Activated T-cell treated with anti-CD3 and anti-CD28 coated beads, Interleukin-2, amount 50 U/mL, for 24 hours (primary cell): ENCODE measurements around the gene CLIP4.

Experiments used
- DNase-seq: peaks from one replicate; pipeline ENCODE4 v3.0.0-alpha.2; 2020
- H3K27ac Mint-ChIP-seq: 2 replicates; pipeline ENCODE4 v1.8.0; 2020; ENCODE audit warnings: mild to moderate bottlenecking, mixed read lengths
- H3K27me3 Mint-ChIP-seq: 2 replicates; pipeline ENCODE4 v1.8.0; 2020; ENCODE audit warnings: mixed read lengths
- H3K36me3 Mint-ChIP-seq: 2 replicates; pipeline ENCODE4 v1.8.0; 2020; ENCODE audit warnings: low read depth, mixed read lengths
- H3K4me1 Mint-ChIP-seq: 2 replicates; pipeline ENCODE4 v1.8.0; 2020; ENCODE audit warnings: low read depth, mixed read lengths
- H3K4me3 Mint-ChIP-seq: 2 replicates; pipeline ENCODE4 v1.8.0; 2020; ENCODE audit warnings: mild to moderate bottlenecking, moderate library complexity, mixed read lengths
- H3K9me3 Mint-ChIP-seq: 2 replicates; pipeline ENCODE4 v1.8.0; 2020; ENCODE audit warnings: mixed read lengths

CLIP4 gene

DNA sequence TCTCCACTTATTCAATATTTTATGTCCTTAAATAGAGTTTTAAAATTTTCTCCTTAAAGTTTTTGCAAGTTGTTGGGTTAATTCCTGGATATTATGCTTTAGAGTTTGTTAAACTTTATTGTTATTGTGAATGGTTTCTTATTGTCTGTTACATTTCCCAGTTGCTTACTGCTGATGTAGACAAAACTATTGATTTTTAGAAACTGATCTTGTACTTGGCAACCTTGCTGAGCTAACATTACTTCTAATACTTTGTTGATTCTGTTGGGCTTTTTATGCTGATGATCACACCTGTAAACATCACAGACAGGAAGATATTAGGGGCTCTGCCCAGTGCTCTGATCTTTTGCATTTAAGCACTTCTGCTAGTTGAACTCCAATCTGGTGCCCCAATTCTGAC, 2.8 kb upstream of the CLIP4 start:
- Mint-ChIP-seq H3K4me1 (peaks cover 34% of the 10 kb centered on the region), H3K4me3 (no peak overlapping the region), H3K27ac (no peak overlapping the region), H3K9me3 (no peaks in the 10 kb centered on the region), H3K36me3 (peaks cover 8% of the 10 kb centered on the region), H3K27me3 (no peaks in the 10 kb centered on the region)
- DNase-seq, result no peak

DNA sequence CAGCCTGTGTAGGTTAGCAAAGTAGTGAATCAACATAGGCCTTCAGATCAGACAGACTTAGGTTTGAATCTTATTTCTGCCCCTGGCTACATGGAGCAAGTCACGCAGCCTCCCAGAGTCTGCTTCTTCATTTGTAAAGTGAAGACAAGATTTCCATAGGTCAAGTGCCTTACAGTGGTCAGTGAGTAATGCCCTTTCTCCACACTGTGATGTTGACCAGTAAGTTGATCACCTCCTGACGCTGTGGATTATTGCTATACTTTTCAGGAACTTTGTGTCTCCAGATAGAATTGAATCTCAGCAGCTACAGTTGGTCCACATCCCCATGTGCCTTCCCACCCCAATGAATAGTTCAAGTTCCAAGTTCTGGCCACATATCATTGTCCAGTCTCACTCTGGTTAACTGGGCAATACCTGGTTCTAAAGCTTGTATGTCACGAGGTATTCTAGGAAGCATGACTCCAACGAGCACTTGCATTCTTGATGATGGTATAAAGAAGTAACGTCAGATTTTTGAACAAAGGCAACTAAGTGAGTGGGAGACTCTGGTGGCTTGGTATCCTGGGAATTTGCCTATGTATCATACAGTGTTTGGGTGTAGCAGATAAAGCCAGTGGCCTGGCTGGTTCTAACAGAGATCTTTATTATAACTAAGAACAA, 2.1 kb upstream of the CLIP4 start:
- Mint-ChIP-seq H3K9me3 (no peaks in the 10 kb centered on the region), H3K4me3 (no peak overlapping the region), H3K27me3 (no peaks in the 10 kb centered on the region), H3K4me1 (peaks cover 42% of the 10 kb centered on the region), H3K27ac (no peak overlapping the region), H3K36me3 (peaks cover 11% of the 10 kb centered on the region)
- no peak for DNase-seq

DNA sequence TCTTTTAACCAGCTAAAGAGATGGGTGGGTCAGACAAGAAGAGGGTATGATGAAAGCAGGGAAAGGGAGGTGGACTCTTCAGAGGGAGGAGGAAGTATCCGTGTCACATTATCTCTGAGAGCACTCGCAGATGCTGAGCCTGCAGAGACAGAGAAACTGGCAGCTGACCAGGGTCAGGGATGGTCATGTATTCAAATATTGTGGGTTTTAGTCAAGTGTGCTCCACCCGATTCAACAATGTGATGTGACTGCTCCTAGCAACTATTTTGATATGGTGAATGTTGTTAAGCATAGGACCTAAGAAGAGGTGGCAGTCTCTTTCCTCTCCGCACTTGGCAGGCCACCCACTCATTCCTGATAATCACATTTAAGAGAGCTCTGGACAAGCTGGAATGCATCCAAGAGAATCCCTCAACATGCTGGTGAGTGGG, 1.3 kb upstream of the CLIP4 start:
- H3K9me3 Mint-ChIP-seq, result no peaks in the 10 kb centered on the region
- no peaks in the 10 kb centered on the region for H3K27me3 Mint-ChIP-seq
- peak overlapping the region; percentile 81 for H3K4me3 Mint-ChIP-seq
- H3K36me3 Mint-ChIP-seq, result peaks cover 14% of the 10 kb centered on the region
- H3K4me1 Mint-ChIP-seq, result peaks cover 46% of the 10 kb centered on the region
- H3K27ac Mint-ChIP-seq, result peak overlapping the region; percentile 19
- DNase-seq, result no peak

DNA sequence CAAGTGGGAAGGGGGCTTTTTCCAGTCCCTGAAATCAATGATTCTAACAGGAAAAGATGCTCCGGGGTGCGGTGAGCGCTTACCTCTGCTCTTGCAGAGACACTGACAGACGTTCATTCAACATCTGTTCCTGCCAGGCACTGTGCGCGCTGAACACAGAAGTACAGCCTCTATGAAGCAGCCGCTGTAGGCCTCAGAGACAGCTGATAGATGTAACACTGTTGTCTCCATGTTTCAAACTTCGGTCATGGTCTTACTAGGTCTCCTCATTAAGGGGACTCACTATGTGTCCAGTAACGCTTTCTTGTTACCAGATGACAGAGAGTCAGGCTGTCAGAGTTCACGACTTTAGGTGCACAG, 649 bp upstream of the CLIP4 start:
- Mint-ChIP-seq H3K4me1 (peaks cover 51% of the 10 kb centered on the region), H3K27me3 (no peaks in the 10 kb centered on the region), H3K4me3 (peak overlapping the region; percentile 81), H3K27ac (peak overlapping the region; percentile 94), H3K9me3 (no peaks in the 10 kb centered on the region), H3K36me3 (peaks cover 18% of the 10 kb centered on the region)
- peak; percentile 41 for DNase-seq

DNA sequence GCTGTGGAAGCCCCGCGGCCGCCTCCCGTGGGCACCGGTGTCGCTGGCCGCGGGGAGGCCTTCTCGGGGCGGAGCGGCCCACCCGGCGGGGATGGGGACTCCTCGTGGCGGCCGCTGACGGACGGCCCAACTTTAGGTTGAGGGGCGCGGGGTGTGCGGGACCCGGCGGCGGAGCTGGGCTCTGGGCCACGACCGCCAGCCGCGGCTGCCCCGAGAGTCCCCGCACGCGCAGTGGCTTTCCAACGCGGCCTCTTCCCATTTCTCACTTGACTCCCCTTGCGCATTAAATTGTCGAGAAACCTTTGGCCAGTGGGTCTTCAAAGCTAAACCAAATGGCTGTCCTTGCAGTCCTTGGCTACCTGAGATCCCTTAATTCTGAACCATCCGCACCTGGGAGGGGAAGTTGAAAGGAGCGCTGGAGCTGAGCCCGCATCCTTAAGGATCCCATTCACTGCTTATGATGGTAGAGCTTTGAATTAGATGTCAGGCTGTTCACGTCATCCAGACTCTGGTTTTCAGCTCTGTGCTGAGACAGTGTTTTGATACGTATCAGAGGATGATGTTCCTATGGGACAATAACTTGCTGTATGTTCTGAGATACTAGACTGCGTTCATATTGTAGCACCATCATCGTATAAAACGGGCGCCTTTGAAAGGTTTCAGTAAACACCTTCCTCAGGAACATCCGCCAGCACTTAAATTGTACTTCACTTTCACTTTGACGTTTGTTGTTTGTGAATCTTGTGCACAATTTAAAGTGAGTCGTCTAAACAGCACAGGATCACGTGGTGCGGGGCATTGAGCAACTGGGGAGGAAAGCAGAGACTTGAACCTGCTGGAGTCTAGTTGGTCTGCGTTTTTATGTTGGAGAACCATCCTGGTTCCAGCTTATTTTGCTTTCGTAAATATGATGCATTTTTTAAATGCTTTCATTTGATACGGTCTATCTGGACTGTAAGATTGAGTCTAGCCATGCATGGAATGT, 874 bp downstream of the CLIP4 start:
- Mint-ChIP-seq H3K36me3 (peaks cover 23% of the 10 kb centered on the region), H3K9me3 (no peaks in the 10 kb centered on the region), H3K4me3 (peak overlapping the region; percentile 87), H3K27ac (peak overlapping the region; percentile 92), H3K27me3 (no peaks in the 10 kb centered on the region), H3K4me1 (peaks cover 62% of the 10 kb centered on the region)
- DNase-seq, result peak; percentile 69

DNA sequence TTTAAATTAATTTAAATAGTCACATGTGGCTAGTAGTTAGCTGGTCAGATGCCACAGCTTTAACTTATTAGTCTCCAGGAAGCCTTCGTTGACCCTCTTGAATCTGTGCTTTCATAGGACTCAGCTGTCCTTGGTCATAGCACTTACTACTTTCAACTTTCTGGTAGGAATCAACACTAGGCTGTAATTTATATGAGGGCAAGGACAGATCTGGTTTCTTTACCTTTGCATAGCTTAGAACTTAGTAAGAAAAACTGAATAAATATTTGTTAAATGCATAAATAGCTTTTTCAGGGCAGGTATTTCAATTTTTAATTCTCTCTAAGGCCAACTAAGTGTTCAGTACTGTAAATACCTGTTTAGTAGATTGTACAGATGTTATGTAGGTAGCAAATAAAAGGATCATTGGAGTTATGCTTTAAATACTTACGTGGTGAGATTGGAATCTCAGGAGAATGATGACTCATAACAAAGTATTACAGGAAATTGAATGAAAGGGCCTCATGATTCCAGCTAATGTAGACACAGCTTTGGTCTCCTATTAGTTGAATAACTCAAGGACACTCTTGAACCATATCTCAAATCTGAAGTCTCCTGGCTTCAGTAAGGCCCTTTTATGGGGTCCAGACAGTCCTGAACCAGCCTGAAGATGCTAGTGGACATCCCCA, 2.6 kb downstream of the CLIP4 start:
- DNase-seq, result no peak
- Mint-ChIP-seq H3K27me3 (no peaks in the 10 kb centered on the region), H3K4me3 (peak overlapping the region; percentile 87), H3K9me3 (no peaks in the 10 kb centered on the region), H3K4me1 (peaks cover 62% of the 10 kb centered on the region), H3K27ac (no peak overlapping the region), H3K36me3 (peaks cover 39% of the 10 kb centered on the region)

DNA sequence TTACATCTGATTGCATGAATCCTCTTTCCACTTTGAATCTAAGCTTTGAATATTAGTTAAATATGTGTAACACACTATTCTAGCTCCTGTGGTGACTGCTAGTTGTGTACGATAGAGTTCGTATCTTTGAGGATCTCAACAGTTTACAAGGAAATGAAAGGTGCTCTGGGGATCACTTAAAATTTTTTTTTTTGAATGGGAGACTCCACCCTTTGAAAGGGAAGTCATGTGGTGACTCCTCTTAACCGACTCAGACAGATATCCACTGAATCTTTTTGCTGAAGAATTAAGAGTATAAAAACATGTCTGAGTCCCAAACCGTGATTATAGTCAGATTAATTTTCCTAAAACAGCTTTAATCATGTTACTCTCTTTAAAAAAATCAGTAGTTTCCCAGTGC, 4.0 kb downstream of the CLIP4 start:
- Mint-ChIP-seq H3K27me3 (no peaks in the 10 kb centered on the region), H3K27ac (peak overlapping the region; percentile 29), H3K36me3 (peaks cover 51% of the 10 kb centered on the region), H3K4me3 (peak overlapping the region; percentile 20), H3K9me3 (peaks cover 3% of the 10 kb centered on the region), H3K4me1 (peaks cover 73% of the 10 kb centered on the region)
- DNase-seq, result no peak

DNA sequence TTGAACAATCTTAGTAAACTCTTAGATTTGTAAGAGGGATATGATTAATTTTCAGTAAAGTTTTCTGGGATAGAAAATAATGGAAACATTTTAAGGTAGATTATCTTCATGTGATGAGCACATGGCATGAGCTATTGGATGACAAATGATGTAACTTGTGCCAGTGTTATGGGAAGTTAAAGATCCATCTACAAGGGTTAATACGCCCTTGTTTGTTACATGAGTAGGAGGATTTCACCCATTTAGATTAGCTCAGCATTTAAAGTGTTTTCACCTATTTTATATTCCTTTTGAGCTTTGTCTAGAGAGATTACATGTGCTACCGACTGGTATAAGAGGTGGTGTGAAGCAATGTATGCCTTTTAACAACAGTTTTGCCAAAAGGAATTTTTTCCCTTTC, 5.6 kb downstream of the CLIP4 start:
- H3K4me1 Mint-ChIP-seq, result peaks cover 75% of the 10 kb centered on the region

DNA sequence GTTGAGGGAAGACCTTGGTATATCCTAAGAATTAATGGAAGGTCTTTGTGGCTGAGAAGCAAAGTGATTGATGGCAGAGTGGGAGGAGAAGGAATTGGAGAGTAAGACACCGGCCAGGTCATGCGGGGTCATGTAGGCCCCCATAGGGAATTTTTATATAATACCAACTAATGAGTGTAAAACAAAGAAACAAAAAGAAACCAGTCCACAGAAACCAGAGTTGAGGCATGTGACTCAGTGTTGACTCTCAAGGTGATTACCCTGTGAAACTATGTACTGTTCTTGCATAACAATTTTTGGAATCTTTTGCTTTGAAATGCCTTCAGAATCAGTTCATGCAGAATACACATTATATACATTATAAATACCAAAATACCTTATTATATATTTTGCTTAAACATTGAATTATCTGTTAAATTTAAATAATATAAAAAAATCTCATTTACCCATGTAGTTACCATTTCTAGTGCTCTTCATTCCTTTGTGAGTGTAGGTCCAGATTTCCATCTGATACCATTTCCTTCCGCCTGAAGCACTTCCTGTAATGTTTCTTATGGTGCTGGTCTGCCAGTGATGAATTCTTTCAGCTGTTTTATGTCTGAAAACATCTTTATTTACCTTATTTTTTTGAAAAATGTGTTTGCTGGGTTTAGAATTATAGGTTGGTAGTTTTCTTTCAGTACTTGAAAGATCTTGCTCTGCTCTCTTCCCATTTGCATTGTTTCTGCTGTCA, 8.6 kb downstream of the CLIP4 start:
- Mint-ChIP-seq H3K27me3 (no peaks in the 10 kb centered on the region), H3K4me1 (peaks cover 71% of the 10 kb centered on the region), H3K4me3 (no peak overlapping the region)

More for the DNA sequence above, 5.6 kb downstream of the CLIP4 start:
- no peak for DNase-seq
- Mint-ChIP-seq H3K27me3 (no peaks in the 10 kb centered on the region), H3K4me3 (no peak overlapping the region), H3K9me3 (peaks cover 4% of the 10 kb centered on the region), H3K27ac (no peak overlapping the region), H3K36me3 (peaks cover 67% of the 10 kb centered on the region)

DNA sequence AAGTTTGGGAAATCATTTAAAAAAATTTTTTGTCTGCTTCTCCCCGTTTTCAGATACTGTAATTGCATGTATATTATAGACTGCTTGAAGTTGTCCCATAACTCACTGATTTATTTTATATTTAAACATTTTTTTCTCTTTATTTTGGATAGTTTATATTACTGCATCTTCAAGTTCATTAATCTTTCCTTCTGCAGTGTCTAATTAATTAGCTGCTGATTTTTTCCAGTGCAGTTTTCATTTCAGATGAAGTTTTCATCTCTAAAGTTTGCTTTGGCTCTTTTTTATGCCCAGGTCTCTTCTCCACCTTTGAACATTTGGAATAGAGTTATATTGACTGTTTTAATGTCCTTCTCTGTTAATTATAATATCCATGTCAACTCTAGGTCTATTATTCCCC, 9.3 kb downstream of the CLIP4 start:
- H3K27me3 Mint-ChIP-seq, result no peaks in the 10 kb centered on the region
- H3K36me3 Mint-ChIP-seq, result peaks cover 77% of the 10 kb centered on the region
- H3K9me3 Mint-ChIP-seq, result peaks cover 4% of the 10 kb centered on the region
- H3K4me3 Mint-ChIP-seq, result no peak overlapping the region
- DNase-seq, result no peak
- H3K4me1 Mint-ChIP-seq, result peaks cover 68% of the 10 kb centered on the region
- H3K27ac Mint-ChIP-seq, result no peak overlapping the region

More for the DNA sequence above, 8.6 kb downstream of the CLIP4 start:
- H3K9me3 Mint-ChIP-seq, result peaks cover 4% of the 10 kb centered on the region
- DNase-seq, result no peak
- peak overlapping the region; percentile 11 for H3K27ac Mint-ChIP-seq
- peaks cover 77% of the 10 kb centered on the region for H3K36me3 Mint-ChIP-seq

DNA sequence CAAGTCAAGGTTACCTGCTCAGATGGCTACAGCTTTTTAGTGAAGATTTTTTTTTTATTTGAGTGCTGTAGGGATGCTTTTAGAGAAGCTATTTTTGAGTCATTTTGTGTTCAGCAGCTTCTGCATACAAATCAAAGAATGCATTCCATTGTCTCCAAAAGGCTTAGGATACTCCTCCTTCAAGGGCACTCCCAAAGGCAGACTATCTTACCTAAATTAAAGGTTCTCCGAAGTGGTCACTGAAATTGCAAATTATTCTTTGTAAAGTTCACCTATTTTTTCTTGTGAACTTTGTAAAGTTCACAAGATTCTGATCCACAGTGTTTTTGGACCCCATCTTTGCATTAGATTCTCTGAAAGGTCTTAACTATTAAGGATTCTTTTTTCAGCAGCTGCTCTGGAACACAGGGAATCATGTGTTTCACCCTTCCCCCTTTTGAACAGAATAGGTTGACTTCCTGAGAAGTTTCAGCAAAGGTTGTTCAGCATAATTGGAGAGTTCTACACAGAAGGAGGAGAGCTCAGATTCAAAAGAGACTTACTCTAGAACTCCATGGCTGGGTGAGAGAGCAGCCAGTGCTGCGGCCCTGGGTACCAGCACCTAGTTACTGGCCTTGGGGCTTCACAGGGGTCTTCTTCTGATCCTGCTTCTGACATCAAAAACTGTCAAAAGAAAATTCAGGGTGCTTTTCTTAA, 14.5 kb downstream of the CLIP4 start:
- Mint-ChIP-seq H3K27me3 (no peaks in the 10 kb centered on the region), H3K27ac (peak overlapping the region; percentile 89), H3K36me3 (peaks cover 82% of the 10 kb centered on the region), H3K9me3 (no peaks in the 10 kb centered on the region), H3K4me3 (peak overlapping the region; percentile 61), H3K4me1 (peaks cover 51% of the 10 kb centered on the region)
- DNase-seq, result no peak

DNA sequence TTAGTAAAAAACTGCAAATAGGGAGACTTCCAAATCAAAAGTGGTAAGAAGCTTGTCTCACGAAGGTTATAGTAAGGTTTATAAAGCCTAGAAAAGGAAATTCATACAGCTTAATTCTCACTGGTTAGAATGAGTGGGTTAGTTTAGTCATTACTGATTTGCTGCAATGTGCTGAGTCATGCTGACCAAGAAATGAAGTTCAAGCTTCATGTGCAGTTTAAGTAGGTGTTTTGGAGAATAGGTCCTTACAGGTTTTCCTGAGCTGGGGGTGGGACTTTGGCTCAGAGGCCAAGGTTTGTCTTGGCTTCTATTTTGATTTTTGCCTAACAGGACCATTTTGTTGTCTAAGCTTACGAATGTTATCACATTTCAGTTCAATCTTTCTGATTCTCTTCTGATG, 15.1 kb downstream of the CLIP4 start:
- Mint-ChIP-seq H3K36me3 (peaks cover 79% of the 10 kb centered on the region), H3K9me3 (no peaks in the 10 kb centered on the region), H3K4me1 (peaks cover 50% of the 10 kb centered on the region), H3K27ac (peak overlapping the region; percentile 89), H3K4me3 (peak overlapping the region; percentile 61), H3K27me3 (no peaks in the 10 kb centered on the region)
- DNase-seq, result no peak

DNA sequence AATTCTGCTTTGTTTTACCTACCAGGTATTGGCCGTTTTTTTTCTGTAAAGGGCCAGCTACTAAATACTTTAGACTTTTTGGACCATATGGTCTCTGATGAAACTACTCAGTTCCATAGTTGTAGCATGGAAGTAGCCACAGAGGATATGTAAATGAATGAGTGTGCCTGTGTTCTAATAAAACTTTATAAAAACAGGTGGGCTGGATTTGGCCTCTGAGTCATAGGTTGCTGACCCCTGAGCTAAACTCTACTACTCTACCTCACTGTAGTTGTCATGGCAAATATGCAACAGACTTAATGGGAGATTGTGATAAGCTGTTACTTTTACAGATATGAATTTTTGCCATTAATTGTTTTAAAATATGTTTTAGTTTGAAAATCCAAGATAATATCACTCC, 19.7 kb downstream of the CLIP4 start:
- Mint-ChIP-seq H3K27ac (no peak overlapping the region), H3K36me3 (peaks cover 79% of the 10 kb centered on the region), H3K4me1 (peaks cover 35% of the 10 kb centered on the region), H3K27me3 (no peaks in the 10 kb centered on the region), H3K9me3 (peaks cover 4% of the 10 kb centered on the region), H3K4me3 (no peak overlapping the region)
- DNase-seq, result no peak

DNA sequence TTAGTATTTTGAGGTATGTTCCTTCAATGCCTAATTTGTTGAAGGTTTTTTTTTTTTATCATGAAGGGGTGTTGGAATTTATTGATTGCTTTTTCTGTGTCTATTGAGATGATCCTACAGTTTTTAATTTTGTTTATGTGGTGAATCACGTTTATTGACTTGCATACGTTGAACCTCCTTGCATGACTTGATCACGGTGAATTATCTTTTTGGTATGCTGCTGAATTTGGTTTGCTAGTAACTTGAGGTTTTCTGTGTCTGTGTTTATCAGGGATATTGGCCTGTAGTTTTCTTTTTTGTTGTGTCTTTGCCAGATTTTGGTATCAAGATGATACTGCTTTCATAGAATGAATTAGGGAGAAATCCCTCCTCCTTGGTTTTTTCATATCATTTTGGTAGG, 23.9 kb downstream of the CLIP4 start:
- Mint-ChIP-seq H3K4me3 (no peak overlapping the region), H3K27me3 (no peaks in the 10 kb centered on the region), H3K9me3 (peaks cover 4% of the 10 kb centered on the region), H3K4me1 (peaks cover 30% of the 10 kb centered on the region), H3K36me3 (peaks cover 80% of the 10 kb centered on the region), H3K27ac (no peak overlapping the region)
- DNase-seq, result no peak
